ENCODE data around the gene ZNF117. TPM values are rescaled to one million over a fixed set of nuclear protein-coding genes. Genes with fewer than 3 reads are reported as not detected.
"Not testable (repeated sequence)": the region's sequence is repeated elsewhere in the genome, so short reads cannot be mapped to it uniquely, and the experiment has no call there.

The ZNF117 gene
- total and polyA plus RNA-seq, 7 donors: 0.69 to 19.1 (median 7.3) TPM

- Histone ChIP-seq H3K27me3 (peaks cover 10 to 39% (median 13%) of the 10 kb centered on the region in 3 donors), H3K27ac (no peak overlapping the region), H3K36me3 (no peaks in the 10 kb centered on the region), H3K4me1 (peaks cover 0 to 12% (median 11%) of the 10 kb centered on the region in 4 donors), H3K9me3 (no peaks in the 10 kb centered on the region), H3K4me3 (peak overlapping the region; percentile 14 to 49 (median 42))
- WGBS, 2 donors: 4% methylated on average over 59 of the region's 59 CpGs
- intact Hi-C loops (cut with DNase I): loop anchor here (5.0 kb wide), 1 partner anchor 355 kb away; no protein-coding TSS in a partner anchor
- TF ChIP-seq EP300 (IDR thresholded peaks at IDR 0.05): no peak
- TF ChIP-seq POLR2AphosphoS5 (IDR thresholded peaks at IDR 0.05): no peak
- TF ChIP-seq CTCF (IDR thresholded peaks at IDR 0.05): no peak
- TF ChIP-seq POLR2A (IDR thresholded peaks at IDR 0.05): no peak
- no peak for DNase-seq
These were observed 43.4 kb downstream of the ZNF117 start for GRCh38 chr7:64947252-64948000.

GRCh38 chr7:64946772-64947171, 44.1 kb downstream of the ZNF117 start:
- peak in 1 of 4 experiments; percentile 15 for TF ChIP-seq CTCF (IDR thresholded peaks at IDR 0.05)
- no peak for TF ChIP-seq POLR2A (IDR thresholded peaks at IDR 0.05)
- peaks cover 0 to 12% (median 11%) of the 10 kb centered on the region in 4 donors for H3K4me1 ChIP-seq
- H3K4me3 ChIP-seq: peak overlapping the region in 1 of 4 donors; percentile 48
- H3K27me3 ChIP-seq: peaks cover 10 to 39% (median 13%) of the 10 kb centered on the region in 3 donors
- no peaks in the 10 kb centered on the region for H3K9me3 ChIP-seq
- no peak overlapping the region for H3K27ac ChIP-seq
- no peaks in the 10 kb centered on the region for H3K36me3 ChIP-seq
- no peak for DNase-seq
- 30 to 38% methylated on average over 5 of the region's 5 CpGs for WGBS, 2 donors
- intact Hi-C loops (cut with DNase I): loop anchor here (5.0 kb wide), 1 partner anchor 356 kb away; no protein-coding TSS in a partner anchor

- no peaks in the 10 kb centered on the region for H3K36me3 ChIP-seq
- no peak for TF ChIP-seq POLR2AphosphoS5 (IDR thresholded peaks at IDR 0.05)
- TF ChIP-seq EP300 (IDR thresholded peaks at IDR 0.05): no peak
- no peak for TF ChIP-seq POLR2A (IDR thresholded peaks at IDR 0.05)
- no peak for TF ChIP-seq CTCF (IDR thresholded peaks at IDR 0.05)
- peaks cover 0 to 12% (median 11%) of the 10 kb centered on the region in 4 donors for H3K4me1 ChIP-seq
- WGBS, 2 donors: 35 to 41% methylated on average over 2 of the region's 2 CpGs
- intact Hi-C loops (cut with DNase I): loop anchor here (5.0 kb wide), 1 partner anchor 357 kb away; no protein-coding TSS in a partner anchor
- no peak overlapping the region for H3K27ac ChIP-seq
- H3K4me3 ChIP-seq: no peak overlapping the region
- peaks cover 10 to 39% (median 13%) of the 10 kb centered on the region in 3 donors for H3K27me3 ChIP-seq
- DNase-seq: no peak
- no peaks in the 10 kb centered on the region for H3K9me3 ChIP-seq
These were observed 45.2 kb downstream of the ZNF117 start for GRCh38 chr7:64945503-64946175.

GRCh38 chr7:64944667-64945502, 46.0 kb downstream of the ZNF117 start:
- intact Hi-C loops (cut with DNase I): loop anchor here (5.0 kb wide), 1 partner anchor 357 kb away; no protein-coding TSS in a partner anchor
- H3K27me3 ChIP-seq: peaks cover 10 to 39% (median 13%) of the 10 kb centered on the region in 3 donors
- H3K9me3 ChIP-seq, H3K27ac ChIP-seq, H3K4me3 ChIP-seq, H3K36me3 ChIP-seq, DNase-seq: not testable (repeated sequence)
- peaks cover 0 to 12% (median 11%) of the 10 kb centered on the region in 4 donors for H3K4me1 ChIP-seq
- WGBS, 2 donors: 75 to 87% methylated on average over 5 of the region's 5 CpGs

GRCh38 chr7:64940021-64940420, 50.8 kb downstream of the ZNF117 start:
- H3K27ac ChIP-seq, H3K9me3 ChIP-seq: not testable (repeated sequence)
- 96% methylated on average over 6 of the region's 6 CpGs for WGBS, 2 donors

More at GRCh38 chr7:64940021-64940420, 50.8 kb downstream of the ZNF117 start:
- DNase-seq; H3K36me3 ChIP-seq; H3K4me1 ChIP-seq; intact Hi-C loops (cut with DNase I); H3K27me3 ChIP-seq; H3K4me3 ChIP-seq: not testable (repeated sequence)
